Measurements from ENCODE around the gene BANF2.

DNA sequence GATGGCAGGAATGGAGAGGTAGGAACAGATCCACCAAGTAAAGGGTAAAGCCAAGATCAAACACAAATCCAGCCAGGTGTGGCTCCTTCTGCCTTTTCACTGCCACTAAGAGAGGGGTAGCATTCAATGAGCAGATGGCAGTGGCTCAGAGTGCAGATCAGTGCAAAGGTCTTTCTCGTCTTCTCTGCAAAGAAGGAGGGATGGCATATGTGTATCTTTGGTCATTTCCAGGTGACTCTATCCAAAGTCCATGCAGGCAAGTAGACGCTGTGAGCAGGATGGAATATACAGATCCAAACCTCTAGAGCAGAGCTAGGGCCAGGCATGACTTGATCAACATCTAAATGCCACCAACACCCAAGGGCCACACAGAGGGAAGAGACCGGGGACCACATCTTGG lies 6.9 kb downstream of the BANF2 start:
- TF ChIP-seq, protein P1, sequence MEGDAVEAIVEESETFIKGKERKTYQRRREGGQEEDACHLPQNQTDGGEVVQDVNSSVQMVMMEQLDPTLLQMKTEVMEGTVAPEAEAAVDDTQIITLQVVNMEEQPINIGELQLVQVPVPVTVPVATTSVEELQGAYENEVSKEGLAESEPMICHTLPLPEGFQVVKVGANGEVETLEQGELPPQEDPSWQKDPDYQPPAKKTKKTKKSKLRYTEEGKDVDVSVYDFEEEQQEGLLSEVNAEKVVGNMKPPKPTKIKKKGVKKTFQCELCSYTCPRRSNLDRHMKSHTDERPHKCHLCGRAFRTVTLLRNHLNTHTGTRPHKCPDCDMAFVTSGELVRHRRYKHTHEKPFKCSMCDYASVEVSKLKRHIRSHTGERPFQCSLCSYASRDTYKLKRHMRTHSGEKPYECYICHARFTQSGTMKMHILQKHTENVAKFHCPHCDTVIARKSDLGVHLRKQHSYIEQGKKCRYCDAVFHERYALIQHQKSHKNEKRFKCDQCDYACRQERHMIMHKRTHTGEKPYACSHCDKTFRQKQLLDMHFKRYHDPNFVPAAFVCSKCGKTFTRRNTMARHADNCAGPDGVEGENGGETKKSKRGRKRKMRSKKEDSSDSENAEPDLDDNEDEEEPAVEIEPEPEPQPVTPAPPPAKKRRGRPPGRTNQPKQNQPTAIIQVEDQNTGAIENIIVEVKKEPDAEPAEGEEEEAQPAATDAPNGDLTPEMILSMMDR (conservative IDR thresholded peaks at IDR 0.05; ENCODE audit: low read depth, low read length), result no peak
- TF ChIP-seq POLR2A (IDR thresholded peaks at IDR 0.05; ENCODE audit: low read depth, low read length), result no peak
- TF ChIP-seq SMC3 (IDR thresholded peaks at IDR 0.05; ENCODE audit: low read depth, low read length), result no peak
- TF ChIP-seq MXI1 (IDR thresholded peaks at IDR 0.05; ENCODE audit: borderline replicate concordance, low read depth, low read length), result no peak
- TF ChIP-seq MAZ (IDR thresholded peaks at IDR 0.05; ENCODE audit: borderline replicate concordance, low read depth, low read length), result no peak

Data from IMR-90 (cell line).